Measurements from ENCODE around the gene NCR2. TPM values are rescaled to one million over a fixed set of nuclear protein-coding genes. Genes with fewer than 3 reads are reported as not detected.

The NCR2 gene
- total RNA-seq, 1 experiment from 2014 or later = not detected

- Histone ChIP-seq H3K9me3 (ENCODE audit: insufficient read depth, low read depth) (no peaks in the 10 kb centered on the region), H3K4me1 (replicated peaks; ENCODE audit: insufficient read depth) (no peaks in the 10 kb centered on the region), H3K9me2 (ENCODE audit: insufficient read depth) (no peaks in the 10 kb centered on the region), H2AFZ (no peak overlapping the region), H3F3A (ENCODE audit: insufficient read depth, low read depth) (no peaks in the 10 kb centered on the region), H3K4me3 (no peak overlapping the region), H3K4me2 (no peak overlapping the region), H4K20me1 (ENCODE audit: insufficient read depth) (no peaks in the 10 kb centered on the region), H3K79me2 (ENCODE audit: low read depth) (no peaks in the 10 kb centered on the region), H3K27me3 (ENCODE audit: insufficient read depth, low read depth) (no peaks in the 10 kb centered on the region), H3K36me3 (ENCODE audit: low read depth) (no peaks in the 10 kb centered on the region), H3K27ac (no peak overlapping the region)
- CTCF ChIA-PET = no interaction called here
- POLR2A ChIA-PET (ENCODE audit: unreplicated experiment) = no interaction called here
- no TSS peak for BruUV-seq (replicated peaks)
- intact Hi-C loops (cut with micrococcal nuclease; ENCODE audit: unreplicated experiment) = no loop called here
- DNase-seq = no peak
- TF ChIP-seq, protein P1, sequence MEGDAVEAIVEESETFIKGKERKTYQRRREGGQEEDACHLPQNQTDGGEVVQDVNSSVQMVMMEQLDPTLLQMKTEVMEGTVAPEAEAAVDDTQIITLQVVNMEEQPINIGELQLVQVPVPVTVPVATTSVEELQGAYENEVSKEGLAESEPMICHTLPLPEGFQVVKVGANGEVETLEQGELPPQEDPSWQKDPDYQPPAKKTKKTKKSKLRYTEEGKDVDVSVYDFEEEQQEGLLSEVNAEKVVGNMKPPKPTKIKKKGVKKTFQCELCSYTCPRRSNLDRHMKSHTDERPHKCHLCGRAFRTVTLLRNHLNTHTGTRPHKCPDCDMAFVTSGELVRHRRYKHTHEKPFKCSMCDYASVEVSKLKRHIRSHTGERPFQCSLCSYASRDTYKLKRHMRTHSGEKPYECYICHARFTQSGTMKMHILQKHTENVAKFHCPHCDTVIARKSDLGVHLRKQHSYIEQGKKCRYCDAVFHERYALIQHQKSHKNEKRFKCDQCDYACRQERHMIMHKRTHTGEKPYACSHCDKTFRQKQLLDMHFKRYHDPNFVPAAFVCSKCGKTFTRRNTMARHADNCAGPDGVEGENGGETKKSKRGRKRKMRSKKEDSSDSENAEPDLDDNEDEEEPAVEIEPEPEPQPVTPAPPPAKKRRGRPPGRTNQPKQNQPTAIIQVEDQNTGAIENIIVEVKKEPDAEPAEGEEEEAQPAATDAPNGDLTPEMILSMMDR (conservative IDR thresholded peaks at IDR 0.05) = no peak
- no peak for TF ChIP-seq EZH2 (IDR thresholded peaks at IDR 0.05; ENCODE audit: low read depth)
Observed at GRCh38 chr6:41288754-41289129, 46.7 kb upstream of the NCR2 start.

GRCh38 chr6:41289815-41290214 is 45.6 kb upstream of the NCR2 start:
- Histone ChIP-seq H3K27ac (no peak overlapping the region), H3K4me1 (replicated peaks; ENCODE audit: insufficient read depth) (no peaks in the 10 kb centered on the region), H3K9me2 (ENCODE audit: insufficient read depth) (no peaks in the 10 kb centered on the region), H3K4me3 (no peak overlapping the region), H3K27me3 (ENCODE audit: insufficient read depth, low read depth) (no peaks in the 10 kb centered on the region), H3F3A (ENCODE audit: insufficient read depth, low read depth) (no peaks in the 10 kb centered on the region), H3K79me2 (ENCODE audit: low read depth) (no peaks in the 10 kb centered on the region), H2AFZ (no peak overlapping the region), H3K36me3 (ENCODE audit: low read depth) (no peaks in the 10 kb centered on the region), H3K9me3 (ENCODE audit: insufficient read depth, low read depth) (no peaks in the 10 kb centered on the region), H3K4me2 (no peak overlapping the region), H4K20me1 (ENCODE audit: insufficient read depth) (no peaks in the 10 kb centered on the region)
- POLR2A ChIA-PET (ENCODE audit: unreplicated experiment) = no interaction called here
- no peak for TF ChIP-seq EZH2 (IDR thresholded peaks at IDR 0.05; ENCODE audit: low read depth)
- TF ChIP-seq, protein P1 (conservative IDR thresholded peaks at IDR 0.05) = no peak
- intact Hi-C loops (cut with micrococcal nuclease; ENCODE audit: unreplicated experiment) = no loop called here
- no TSS peak for BruUV-seq (replicated peaks)
- CTCF ChIA-PET = no interaction called here
- DNase-seq = no peak

DNA sequence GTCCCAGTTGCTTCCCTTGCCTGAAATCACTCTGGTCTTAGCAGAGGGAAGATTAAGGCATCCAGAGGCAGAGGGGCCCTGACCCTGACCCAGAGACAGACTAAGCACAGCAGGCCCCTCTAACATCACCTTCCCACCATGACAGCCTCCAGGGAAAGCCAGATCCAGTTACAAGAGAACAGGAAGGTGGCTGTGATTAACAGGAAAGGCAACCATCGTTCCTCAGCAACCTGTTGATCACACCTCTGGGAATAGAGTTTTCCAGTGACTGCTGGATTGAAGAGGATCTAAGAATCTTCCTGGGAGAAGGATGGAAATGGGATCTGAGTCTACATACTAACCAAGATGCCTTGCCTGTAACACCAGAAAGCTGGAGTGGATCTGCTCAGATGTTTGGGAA is 43.7 kb upstream of the NCR2 start:
- Histone ChIP-seq H3K27ac (no peak overlapping the region), H3K4me2 (no peak overlapping the region), H3K79me2 (ENCODE audit: low read depth) (no peaks in the 10 kb centered on the region), H3K36me3 (ENCODE audit: low read depth) (no peaks in the 10 kb centered on the region), H3F3A (ENCODE audit: insufficient read depth, low read depth) (no peaks in the 10 kb centered on the region), H3K4me3 (no peak overlapping the region), H2AFZ (no peak overlapping the region), H3K27me3 (ENCODE audit: insufficient read depth, low read depth) (no peaks in the 10 kb centered on the region), H3K4me1 (replicated peaks; ENCODE audit: insufficient read depth) (no peaks in the 10 kb centered on the region), H4K20me1 (ENCODE audit: insufficient read depth) (no peaks in the 10 kb centered on the region), H3K9me2 (ENCODE audit: insufficient read depth) (no peaks in the 10 kb centered on the region), H3K9me3 (ENCODE audit: insufficient read depth, low read depth) (no peaks in the 10 kb centered on the region)
- TF ChIP-seq, protein P1 (conservative IDR thresholded peaks at IDR 0.05) = no peak
- no peak for TF ChIP-seq EZH2 (IDR thresholded peaks at IDR 0.05; ENCODE audit: low read depth)
- ChIA-PET POLR2A (ENCODE audit: unreplicated experiment) (no interaction called here), CTCF (no interaction called here)
- BruUV-seq (replicated peaks) = no TSS peak
- no peak for DNase-seq
- intact Hi-C loops (cut with micrococcal nuclease; ENCODE audit: unreplicated experiment) = no loop called here

All from PC-9 (cell line).